ENCODE measurements around the gene LCLAT1.

LCLAT1 gene

GRCh38 chr2:30412684-30413570 lies 34.1 kb upstream of the LCLAT1 start:
- no peaks in the 10 kb centered on the region for H3K9me3 Mint-ChIP-seq
- H3K4me1 Mint-ChIP-seq: peaks cover 9% of the 10 kb centered on the region
- no peak overlapping the region for H3K27ac Mint-ChIP-seq
- no peak overlapping the region for H3K4me3 Mint-ChIP-seq
- DNase-seq (ENCODE audit: low spot score in 2 of 2) (no peak), ATAC-seq (ENCODE audit: low read depth) (no peak)
- no peaks in the 10 kb centered on the region for H3K36me3 Mint-ChIP-seq
- H3K27me3 Mint-ChIP-seq: no peaks in the 10 kb centered on the region

GRCh38 chr2:30414961-30415360 lies 32.1 kb upstream of the LCLAT1 start:
- DNase-seq (ENCODE audit: low spot score in 2 of 2) (no peak), ATAC-seq (ENCODE audit: low read depth) (no peak)
- H3K27ac Mint-ChIP-seq: no peak overlapping the region
- H3K4me1 Mint-ChIP-seq: peaks cover 5% of the 10 kb centered on the region
- no peaks in the 10 kb centered on the region for H3K36me3 Mint-ChIP-seq
- no peak overlapping the region for H3K4me3 Mint-ChIP-seq
- no peaks in the 10 kb centered on the region for H3K9me3 Mint-ChIP-seq
- no peaks in the 10 kb centered on the region for H3K27me3 Mint-ChIP-seq

DNA sequence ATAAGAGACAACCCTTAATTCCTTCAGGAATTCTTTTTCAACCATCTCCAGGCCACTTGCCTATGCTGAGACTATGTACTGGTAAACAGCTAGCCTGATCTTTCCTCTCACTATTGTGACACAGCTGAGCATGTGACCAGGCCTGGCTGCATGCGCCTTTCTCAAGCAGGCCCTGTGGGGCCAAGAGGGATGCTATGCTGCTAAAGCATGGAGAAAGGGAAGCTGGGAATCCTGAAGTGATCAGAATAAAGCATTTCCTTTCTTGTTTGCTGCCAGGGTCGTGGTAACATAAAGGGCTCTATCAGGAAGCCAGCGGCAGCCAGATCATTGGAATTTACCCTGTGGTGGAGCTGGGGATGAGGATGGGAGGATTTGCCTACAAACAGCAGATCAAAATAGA lies 29.8 kb upstream of the LCLAT1 start:
- Mint-ChIP-seq H3K27me3 (no peaks in the 10 kb centered on the region), H3K27ac (no peak overlapping the region)

GRCh38 chr2:30421026-30421603 lies 25.9 kb upstream of the LCLAT1 start:
- Mint-ChIP-seq H3K36me3 (no peaks in the 10 kb centered on the region), H3K9me3 (no peaks in the 10 kb centered on the region), H3K27me3 (no peaks in the 10 kb centered on the region), H3K27ac (peak overlapping the region; percentile 75), H3K4me1 (peaks cover 20% of the 10 kb centered on the region), H3K4me3 (no peak overlapping the region)
- DNase-seq (ENCODE audit: low spot score in 2 of 2) (no peak), ATAC-seq (ENCODE audit: low read depth) (no peak)

More for the DNA sequence above, 29.8 kb upstream of the LCLAT1 start:
- DNase-seq (ENCODE audit: low spot score in 2 of 2): no peak
- H3K36me3 Mint-ChIP-seq: no peaks in the 10 kb centered on the region
- H3K9me3 Mint-ChIP-seq: no peaks in the 10 kb centered on the region
- peaks cover 13% of the 10 kb centered on the region for H3K4me1 Mint-ChIP-seq
- no peak for ATAC-seq (ENCODE audit: low read depth)
- H3K4me3 Mint-ChIP-seq: no peak overlapping the region

DNA sequence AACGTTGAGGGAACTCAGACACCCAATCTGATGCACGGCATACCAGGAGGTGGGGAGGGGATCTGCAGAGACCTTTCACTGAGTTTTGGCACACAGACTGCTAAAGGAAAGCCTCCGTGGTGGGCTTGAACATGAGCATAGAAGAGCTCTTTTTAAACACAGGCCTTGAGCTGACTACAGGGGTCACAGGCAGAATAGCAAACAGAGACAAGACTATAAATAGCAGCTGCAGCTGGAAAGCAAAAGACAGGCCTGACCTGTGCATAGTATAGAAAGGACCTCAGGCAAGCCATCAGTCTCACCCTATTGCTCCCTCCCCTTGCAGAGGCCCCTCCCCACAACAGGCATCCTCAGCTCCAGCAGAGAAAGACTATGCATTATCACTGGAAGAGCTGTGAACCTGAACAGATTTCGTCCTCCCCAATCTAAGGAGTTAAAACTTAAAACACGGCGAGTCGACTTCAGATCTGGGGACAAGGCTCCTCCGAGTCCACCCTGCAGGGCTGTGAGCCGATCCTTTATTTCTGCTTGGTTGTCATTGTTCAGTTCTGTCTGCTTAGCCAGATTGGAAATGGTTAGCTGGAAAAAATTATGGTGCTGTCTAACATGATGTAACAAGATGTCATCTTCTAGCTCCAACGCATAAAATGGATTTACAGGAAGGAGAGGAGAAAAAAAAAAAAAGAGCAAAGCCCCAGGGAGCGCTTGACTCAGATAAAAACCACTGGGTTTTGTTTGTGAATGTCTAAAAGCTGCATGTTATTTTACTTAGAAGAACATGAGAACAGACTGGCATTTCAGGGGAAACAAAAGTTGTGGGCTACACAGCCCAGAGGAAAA lies 25.2 kb upstream of the LCLAT1 start:
- ATAC-seq (ENCODE audit: low read depth) (peak; percentile 37), DNase-seq (ENCODE audit: low spot score in 2 of 2) (no peak)
- H3K27me3 Mint-ChIP-seq: no peaks in the 10 kb centered on the region
- H3K9me3 Mint-ChIP-seq: peaks cover 2% of the 10 kb centered on the region
- peak overlapping the region; percentile 31 for H3K4me3 Mint-ChIP-seq
- H3K27ac Mint-ChIP-seq: peak overlapping the region; percentile 75
- H3K36me3 Mint-ChIP-seq: no peaks in the 10 kb centered on the region
- H3K4me1 Mint-ChIP-seq: peaks cover 24% of the 10 kb centered on the region

- H3K36me3 Mint-ChIP-seq: no peaks in the 10 kb centered on the region
- H3K27me3 Mint-ChIP-seq: no peaks in the 10 kb centered on the region
- peaks cover 2% of the 10 kb centered on the region for H3K9me3 Mint-ChIP-seq
- H3K4me1 Mint-ChIP-seq: peaks cover 26% of the 10 kb centered on the region
- ATAC-seq (ENCODE audit: low read depth) (peak; percentile 97), DNase-seq (ENCODE audit: low spot score in 2 of 2) (no peak)
- H3K4me3 Mint-ChIP-seq: peak overlapping the region; percentile 31
- H3K27ac Mint-ChIP-seq: peak overlapping the region; percentile 75
Observed at GRCh38 chr2:30422444-30423040, 24.5 kb upstream of the LCLAT1 start.

DNA sequence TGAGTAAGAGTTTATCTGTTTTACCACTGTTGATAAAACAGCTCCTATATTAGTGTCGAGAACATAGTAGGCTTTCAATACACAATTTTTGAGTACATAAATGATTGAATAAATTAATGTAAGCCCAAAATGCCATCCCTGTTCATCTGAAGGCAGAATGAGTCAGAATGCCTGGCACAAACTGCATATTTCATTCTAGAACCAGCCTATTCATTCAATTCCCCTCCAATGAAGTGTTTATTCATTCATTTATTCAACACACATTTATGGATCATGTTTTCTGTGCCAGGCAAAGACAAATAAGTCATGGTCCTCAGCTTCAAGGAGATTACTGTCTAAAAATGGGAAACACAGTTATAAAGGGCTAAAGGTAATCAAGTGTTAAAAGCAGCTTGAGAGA lies 22.8 kb upstream of the LCLAT1 start:
- DNase-seq (ENCODE audit: low spot score in 2 of 2) (no peak), ATAC-seq (ENCODE audit: low read depth) (no peak)
- H3K27me3 Mint-ChIP-seq: no peaks in the 10 kb centered on the region
- H3K4me1 Mint-ChIP-seq: peaks cover 32% of the 10 kb centered on the region
- no peak overlapping the region for H3K27ac Mint-ChIP-seq
- H3K9me3 Mint-ChIP-seq: peaks cover 2% of the 10 kb centered on the region
- H3K36me3 Mint-ChIP-seq: no peaks in the 10 kb centered on the region
- H3K4me3 Mint-ChIP-seq: no peak overlapping the region

DNA sequence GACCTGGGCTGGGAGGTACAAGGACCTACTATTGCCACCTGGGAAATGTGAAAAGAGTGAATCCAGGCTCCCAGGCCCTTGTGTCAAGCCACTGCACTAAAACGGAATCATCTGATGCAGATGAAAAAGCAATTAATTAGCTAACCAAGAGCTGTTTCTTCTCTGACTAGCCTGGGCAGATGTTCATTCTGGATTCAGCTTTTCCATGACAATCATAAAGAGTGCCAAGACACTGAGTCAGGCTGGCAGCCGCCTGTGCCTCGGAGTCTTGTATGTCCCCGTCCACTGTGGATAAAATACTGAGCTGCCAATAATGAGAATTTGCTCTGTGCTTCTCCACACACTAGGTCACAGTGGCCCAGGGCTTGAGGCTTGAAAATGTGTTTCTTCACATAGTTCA lies 21.7 kb upstream of the LCLAT1 start:
- Mint-ChIP-seq H3K4me1 (peaks cover 32% of the 10 kb centered on the region), H3K27me3 (no peaks in the 10 kb centered on the region), H3K4me3 (no peak overlapping the region), H3K36me3 (no peaks in the 10 kb centered on the region), H3K27ac (no peak overlapping the region), H3K9me3 (peaks cover 2% of the 10 kb centered on the region)
- DNase-seq (ENCODE audit: low spot score in 2 of 2) (no peak), ATAC-seq (ENCODE audit: low read depth) (no peak)

DNA sequence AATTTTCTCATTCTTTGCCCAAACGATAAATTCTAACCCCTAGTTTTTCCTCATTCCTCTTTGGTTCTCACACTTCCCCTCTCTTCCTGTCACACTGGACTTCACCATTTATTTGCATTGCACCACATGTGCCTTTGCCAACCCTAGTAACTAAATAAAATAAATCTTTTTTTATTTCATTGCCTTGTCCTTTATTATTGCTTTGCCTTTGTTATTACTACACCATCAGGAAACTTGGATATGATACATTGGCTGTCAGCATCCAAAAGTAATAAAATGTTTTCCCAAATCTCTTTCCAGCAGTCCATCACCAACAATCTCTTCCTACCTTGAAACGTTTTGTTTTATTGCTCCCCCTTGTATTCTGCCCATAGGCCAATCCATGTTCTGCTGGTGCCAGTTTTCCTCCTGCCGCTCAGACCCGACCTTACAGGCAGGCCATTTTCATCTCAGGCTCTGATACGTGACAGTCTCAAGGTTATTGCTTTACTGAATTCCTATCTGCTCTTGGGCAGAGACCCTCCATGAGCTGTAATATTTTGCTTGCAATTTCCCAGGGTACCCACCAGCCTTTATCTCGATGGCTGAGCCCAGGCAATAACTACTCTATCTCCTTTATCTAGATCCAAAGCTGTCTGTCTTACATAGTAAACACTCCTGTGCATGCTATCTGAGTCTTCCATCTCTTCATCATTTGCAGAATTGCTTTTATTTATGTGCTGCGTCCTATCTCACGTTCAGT lies 19.3 kb upstream of the LCLAT1 start:
- Mint-ChIP-seq H3K27me3 (no peaks in the 10 kb centered on the region), H3K4me1 (peaks cover 14% of the 10 kb centered on the region), H3K9me3 (peaks cover 2% of the 10 kb centered on the region), H3K27ac (no peak overlapping the region), H3K36me3 (peaks cover 1% of the 10 kb centered on the region), H3K4me3 (no peak overlapping the region)
- DNase-seq (ENCODE audit: low spot score in 2 of 2): no peak
- ATAC-seq (ENCODE audit: low read depth): no peak

- peaks cover 14% of the 10 kb centered on the region for H3K4me1 Mint-ChIP-seq
- H3K27me3 Mint-ChIP-seq: no peaks in the 10 kb centered on the region
- ATAC-seq (ENCODE audit: low read depth) (no peak), DNase-seq (ENCODE audit: low spot score in 2 of 2) (no peak)
- H3K36me3 Mint-ChIP-seq: peaks cover 2% of the 10 kb centered on the region
- no peak overlapping the region for H3K27ac Mint-ChIP-seq
- H3K4me3 Mint-ChIP-seq: no peak overlapping the region
- peaks cover 2% of the 10 kb centered on the region for H3K9me3 Mint-ChIP-seq
Observed at GRCh38 chr2:30428348-30428662, 18.7 kb upstream of the LCLAT1 start.

GRCh38 chr2:30428827-30429461 lies 18.1 kb upstream of the LCLAT1 start:
- no peak overlapping the region for H3K27ac Mint-ChIP-seq
- H3K4me1 Mint-ChIP-seq: peaks cover 14% of the 10 kb centered on the region
- no peaks in the 10 kb centered on the region for H3K27me3 Mint-ChIP-seq
- peaks cover 2% of the 10 kb centered on the region for H3K36me3 Mint-ChIP-seq
- DNase-seq (ENCODE audit: low spot score in 2 of 2): no peak
- no peak overlapping the region for H3K4me3 Mint-ChIP-seq
- no peak for ATAC-seq (ENCODE audit: low read depth)
- peaks cover 2% of the 10 kb centered on the region for H3K9me3 Mint-ChIP-seq

DNA sequence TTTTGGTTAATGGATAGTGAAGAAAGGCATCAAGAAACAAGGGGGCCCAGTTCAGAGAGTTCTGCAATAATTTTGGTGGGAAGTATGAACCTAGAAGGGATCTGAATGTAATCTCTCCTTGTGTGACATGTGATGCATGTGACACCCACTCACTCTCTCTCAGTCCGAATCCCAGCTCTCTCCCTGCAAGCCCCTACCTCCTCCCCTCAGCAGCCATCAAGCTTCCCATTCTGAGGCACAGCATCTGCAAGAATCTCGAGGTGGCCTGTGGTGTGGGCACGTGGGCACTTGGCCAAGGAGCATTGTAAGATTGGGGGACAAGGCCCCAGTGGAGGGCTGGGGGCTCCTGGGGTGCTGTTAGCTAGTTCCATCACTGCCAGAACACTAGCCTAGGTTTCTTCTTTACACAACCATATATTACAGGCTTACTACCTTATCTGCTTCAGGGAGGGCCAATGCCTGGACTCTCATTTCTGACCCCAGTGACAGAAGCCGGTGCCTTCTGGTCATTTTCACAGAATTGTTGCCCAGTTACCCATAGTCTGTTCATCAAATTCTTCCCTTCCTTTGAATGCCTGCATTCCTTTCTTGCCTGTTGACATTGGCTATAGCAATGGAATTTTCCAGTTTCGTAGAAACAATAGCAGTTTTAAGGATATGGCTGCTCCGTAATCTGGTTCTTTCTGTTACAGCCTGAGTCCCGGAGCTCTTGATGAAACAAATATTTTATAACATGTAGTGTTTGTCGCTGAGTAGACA lies 13.3 kb upstream of the LCLAT1 start:
- Mint-ChIP-seq H3K4me3 (no peak overlapping the region), H3K27me3 (no peaks in the 10 kb centered on the region), H3K4me1 (peaks cover 13% of the 10 kb centered on the region), H3K9me3 (no peaks in the 10 kb centered on the region), H3K27ac (no peak overlapping the region), H3K36me3 (peaks cover 2% of the 10 kb centered on the region)
- DNase-seq (ENCODE audit: low spot score in 2 of 2): no peak
- no peak for ATAC-seq (ENCODE audit: low read depth)

Data from memory B cell (primary cell).